Measurements from ENCODE around the gene CACNA1E.

Gene CACNA1E

DNA sequence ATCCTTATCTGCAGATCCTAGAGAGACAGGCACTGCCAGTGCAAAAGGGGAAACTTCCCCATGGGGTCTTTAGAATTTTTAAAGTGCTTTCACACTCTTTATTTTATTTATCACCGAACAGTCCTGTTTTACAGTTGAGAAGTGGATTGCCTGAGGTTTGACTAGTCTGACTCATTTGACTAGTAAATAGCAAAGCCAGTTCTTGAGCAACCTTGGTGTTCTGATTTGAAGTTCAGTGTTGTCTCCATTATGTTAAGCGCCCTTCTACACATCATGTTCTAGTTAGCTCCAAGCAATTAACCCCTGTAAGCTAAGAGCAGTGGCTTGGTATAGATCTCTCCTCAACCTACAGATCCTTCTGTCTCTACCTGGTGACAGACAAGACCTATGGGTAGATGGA is 262.9 kb downstream of the CACNA1E start:
- Histone ChIP-seq H3K4me2 (ENCODE audit: low read length) (no peak overlapping the region), H3K27me3 (ENCODE audit: control insufficient read depth, insufficient read depth, low read length) (no peaks in the 10 kb centered on the region), H3K79me2 (no peaks in the 10 kb centered on the region), H3K36me3 (ENCODE audit: control insufficient read depth, insufficient read depth, low read length) (no peaks in the 10 kb centered on the region), H3K9me3 (ENCODE audit: control insufficient read depth, low read length) (no peaks in the 10 kb centered on the region), H3K4me3 (ENCODE audit: low read depth, low read length) (no peak overlapping the region), H3K9ac (no peak overlapping the region), H2AFZ (no peak overlapping the region), H3K4me1 (no peaks in the 10 kb centered on the region), H3K27ac (no peak overlapping the region)
- TF ChIP-seq CTCF (IDR thresholded peaks at IDR 0.05): no peak

DNA sequence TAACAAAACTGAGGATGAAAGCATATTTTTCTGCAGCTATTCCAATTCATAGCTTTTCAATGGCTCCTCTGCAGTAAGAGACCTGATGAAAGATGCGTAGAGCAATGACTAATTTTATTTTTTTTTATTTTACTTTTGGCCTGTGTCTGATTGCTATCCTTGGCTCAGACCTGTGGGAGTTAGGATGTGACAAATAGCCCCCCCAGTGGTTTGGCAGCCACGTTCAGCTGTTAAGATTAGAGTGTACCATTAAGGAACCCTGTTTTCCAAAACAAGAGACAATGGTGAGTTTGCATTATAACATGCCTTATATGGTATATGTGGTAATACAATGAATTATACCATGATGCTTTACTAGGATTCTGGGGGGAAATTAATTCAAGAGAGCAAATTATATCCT is 264.7 kb downstream of the CACNA1E start:
- Histone ChIP-seq H2AFZ (no peak overlapping the region), H3K4me3 (ENCODE audit: low read depth, low read length) (no peak overlapping the region), H3K4me2 (ENCODE audit: low read length) (no peak overlapping the region), H3K9ac (no peak overlapping the region), H3K79me2 (no peaks in the 10 kb centered on the region), H3K4me1 (no peaks in the 10 kb centered on the region), H3K36me3 (ENCODE audit: control insufficient read depth, insufficient read depth, low read length) (no peaks in the 10 kb centered on the region), H3K27ac (no peak overlapping the region), H3K9me3 (ENCODE audit: control insufficient read depth, low read length) (no peaks in the 10 kb centered on the region), H3K27me3 (ENCODE audit: control insufficient read depth, insufficient read depth, low read length) (no peaks in the 10 kb centered on the region)
- no peak for TF ChIP-seq CTCF (IDR thresholded peaks at IDR 0.05)

- Histone ChIP-seq H2AFZ (peak overlapping the region; percentile 28), H3K4me2 (ENCODE audit: low read length) (no peak overlapping the region), H3K27me3 (ENCODE audit: control insufficient read depth, insufficient read depth, low read length) (no peaks in the 10 kb centered on the region), H3K9me3 (ENCODE audit: control insufficient read depth, low read length) (no peaks in the 10 kb centered on the region), H3K4me1 (no peaks in the 10 kb centered on the region), H3K4me3 (ENCODE audit: low read depth, low read length) (no peak overlapping the region), H3K79me2 (no peaks in the 10 kb centered on the region), H3K27ac (no peak overlapping the region), H3K9ac (no peak overlapping the region), H3K36me3 (ENCODE audit: control insufficient read depth, insufficient read depth, low read length) (no peaks in the 10 kb centered on the region)
- TF ChIP-seq CTCF (IDR thresholded peaks at IDR 0.05): no peak
Observed at GRCh38 chr1:181754103-181754502, 270.8 kb downstream of the CACNA1E start.

DNA sequence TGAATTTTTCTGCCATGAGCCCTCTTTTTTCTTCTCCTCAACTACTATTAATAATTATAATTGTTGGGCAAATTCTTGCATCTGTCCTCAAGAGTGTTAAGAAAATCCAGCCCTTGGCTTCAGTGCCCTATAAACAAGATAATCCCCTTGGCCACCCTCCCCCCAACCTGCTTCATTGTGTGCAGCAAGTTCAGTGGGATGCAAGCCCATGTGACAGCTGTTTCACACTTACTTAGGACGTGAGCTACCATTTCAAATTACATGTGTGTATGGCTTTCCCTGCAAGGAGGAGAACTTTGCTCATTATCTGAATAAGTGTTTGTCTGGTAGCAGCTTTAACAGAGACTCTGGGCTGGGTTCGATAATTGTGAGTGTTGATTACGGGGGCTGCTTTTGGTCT is 276.2 kb downstream of the CACNA1E start:
- Histone ChIP-seq H3K36me3 (ENCODE audit: control insufficient read depth, insufficient read depth, low read length) (no peaks in the 10 kb centered on the region), H3K9me3 (ENCODE audit: control insufficient read depth, low read length) (no peaks in the 10 kb centered on the region), H3K4me1 (no peaks in the 10 kb centered on the region), H3K27ac (no peak overlapping the region), H3K4me3 (ENCODE audit: low read depth, low read length) (no peak overlapping the region), H3K27me3 (ENCODE audit: control insufficient read depth, insufficient read depth, low read length) (no peaks in the 10 kb centered on the region), H3K4me2 (ENCODE audit: low read length) (no peak overlapping the region), H3K79me2 (no peaks in the 10 kb centered on the region), H2AFZ (no peak overlapping the region), H3K9ac (no peak overlapping the region)
- TF ChIP-seq CTCF (IDR thresholded peaks at IDR 0.05): no peak

- H3K79me2 ChIP-seq: no peaks in the 10 kb centered on the region
- TF ChIP-seq CTCF (IDR thresholded peaks at IDR 0.05): no peak
- H3K27ac ChIP-seq: no peak overlapping the region
- no peak overlapping the region for H2AFZ ChIP-seq
- no peak overlapping the region for H3K9ac ChIP-seq
- no peaks in the 10 kb centered on the region for H3K4me1 ChIP-seq
- H3K4me2 ChIP-seq (ENCODE audit: low read length): no peak overlapping the region
- no peaks in the 10 kb centered on the region for H3K27me3 ChIP-seq (ENCODE audit: control insufficient read depth, insufficient read depth, low read length)
- no peaks in the 10 kb centered on the region for H3K36me3 ChIP-seq (ENCODE audit: control insufficient read depth, insufficient read depth, low read length)
- no peak overlapping the region for H3K4me3 ChIP-seq (ENCODE audit: low read depth, low read length)
- no peaks in the 10 kb centered on the region for H3K9me3 ChIP-seq (ENCODE audit: control insufficient read depth, low read length)
Observed at GRCh38 chr1:181763736-181764135, 280.4 kb downstream of the CACNA1E start.
